Measurements from ENCODE around the gene SNTG2. TPM values are rescaled to one million over a fixed set of nuclear protein-coding genes. Genes with fewer than 3 reads are reported as not detected.

The SNTG2 gene
- polyA plus RNA-seq, 3 donors: not detected

DNA sequence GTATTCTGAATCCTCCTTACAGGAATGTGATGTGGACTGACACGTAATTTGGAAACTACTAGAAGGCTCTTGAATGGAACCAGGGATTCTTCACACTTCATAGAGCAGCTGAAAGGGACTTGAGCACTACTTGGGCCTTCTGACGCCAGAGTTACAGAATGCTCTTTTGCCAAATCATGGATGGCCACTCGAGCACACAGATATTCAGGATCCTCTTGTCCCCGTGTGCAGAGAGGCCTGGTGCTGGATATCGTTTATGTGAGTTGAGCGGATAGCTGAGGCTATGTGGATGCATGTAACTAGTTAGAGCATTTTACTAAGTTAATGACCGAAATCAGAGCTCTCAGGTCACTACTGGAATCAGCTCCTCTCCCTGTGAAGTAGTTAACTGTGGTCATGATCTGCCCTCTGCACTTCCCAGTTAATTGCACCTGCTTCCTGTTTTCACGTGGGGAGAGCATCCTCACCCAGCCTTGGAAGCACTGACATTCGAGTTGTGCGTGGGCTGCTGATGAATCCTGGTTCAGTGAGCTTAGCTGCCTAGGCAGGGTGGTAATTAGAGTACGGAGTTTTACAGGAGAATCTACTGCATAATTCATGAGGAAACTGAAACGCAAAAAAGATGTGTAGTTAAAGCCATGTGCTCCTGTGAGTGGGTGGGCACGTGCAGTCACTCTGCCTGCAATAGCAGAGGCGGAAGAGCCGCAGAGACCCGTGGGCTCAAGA is 457.5 kb downstream of the SNTG2 start:
- peaks cover 0 to 4% of the 10 kb centered on the region in 2 donors for H3K9me3 ChIP-seq (replicated peaks in 1 of 2; ENCODE audit: control insufficient read depth in 1 of 2, insufficient read depth in 1 of 2, low read length in 2 of 2)
- H3K27me3 Mint-ChIP-seq (ENCODE audit: low read depth in 3 of 3): peaks cover 7 to 10% (median 9%) of the 10 kb centered on the region in 3 donors
- H3K4me3 Mint-ChIP-seq: no peak overlapping the region
- TF ChIP-seq CTCF (IDR thresholded peaks at IDR 0.05): no peak
- no peak overlapping the region for H3K4me3 ChIP-seq (replicated peaks in 1 of 3; ENCODE audit: low read depth in 2 of 3, low read length in 3 of 3)
- intact Hi-C loops (cut with micrococcal nuclease): no loop called here
- no peak overlapping the region for H3K9ac ChIP-seq (ENCODE audit: insufficient read depth, low read length, poor library complexity, severe bottlenecking)
- 55% methylated on average over 9 of the region's 16 CpGs for WGBS (ENCODE audit: insufficient coverage)
- H2AFZ ChIP-seq (ENCODE audit: insufficient read depth, low read depth, low read length, poor library complexity, severe bottlenecking): no peak overlapping the region
- no peaks in the 10 kb centered on the region for H3K36me3 Mint-ChIP-seq
- no peak overlapping the region for H3K27ac ChIP-seq (ENCODE audit: low read depth in 1 of 2, low read length in 2 of 2)
- H3K36me3 ChIP-seq (replicated peaks in 1 of 2; ENCODE audit: control insufficient read depth in 1 of 2, insufficient read depth in 2 of 2, low read length in 2 of 2): no peaks in the 10 kb centered on the region
- no peak overlapping the region for H3K27ac Mint-ChIP-seq
- no peaks in the 10 kb centered on the region for H3K27me3 ChIP-seq (ENCODE audit: control insufficient read depth in 2 of 2, insufficient read depth in 2 of 2, low read length in 2 of 2)
- peaks cover 0 to 9% (median 3%) of the 10 kb centered on the region in 7 donors for H3K9me3 Mint-ChIP-seq
- no peak overlapping the region for H3K4me2 ChIP-seq (replicated peaks; ENCODE audit: extremely low read depth, low read length, poor library complexity, severe bottlenecking)
- no peaks in the 10 kb centered on the region for H3K4me1 Mint-ChIP-seq
- DNase-seq: no peak
- H3K79me2 ChIP-seq (ENCODE audit: insufficient read depth, low read length): no peaks in the 10 kb centered on the region
- H3K4me1 ChIP-seq (ENCODE audit: control insufficient read depth in 1 of 2, insufficient read depth in 2 of 2, low read length in 2 of 2): no peaks in the 10 kb centered on the region
- no peaks in the 10 kb centered on the region for H4K20me1 ChIP-seq (ENCODE audit: insufficient read depth, low read length)

- peak within 1 kb of the TSS in 1 of 7 donors; percentile 71 for H3K27ac Mint-ChIP-seq
- no peak for TF ChIP-seq CTCF (IDR thresholded peaks at IDR 0.05)
- no peak within 1 kb of the TSS for H3K4me2 ChIP-seq (replicated peaks; ENCODE audit: extremely low read depth, low read length, poor library complexity, severe bottlenecking)
- WGBS (ENCODE audit: insufficient coverage): 93% methylated on average over 13 of the region's 15 CpGs
- H3K79me2 ChIP-seq (ENCODE audit: insufficient read depth, low read length): no peaks in the 10 kb centered on the region
- no peaks in the 10 kb centered on the region for H4K20me1 ChIP-seq (ENCODE audit: insufficient read depth, low read length)
- H2AFZ ChIP-seq (ENCODE audit: insufficient read depth, low read depth, low read length, poor library complexity, severe bottlenecking): no peak within 1 kb of the TSS
- no peaks in the 10 kb centered on the region for H3K9me3 ChIP-seq (replicated peaks in 1 of 2; ENCODE audit: control insufficient read depth in 1 of 2, insufficient read depth in 1 of 2, low read length in 2 of 2)
- H3K27me3 ChIP-seq (ENCODE audit: control insufficient read depth in 2 of 2, insufficient read depth in 2 of 2, low read length in 2 of 2): no peaks in the 10 kb centered on the region
- H3K9me3 Mint-ChIP-seq: peaks cover 0 to 1% (median 0%) of the 10 kb centered on the region in 7 donors
- H3K27me3 Mint-ChIP-seq (ENCODE audit: low read depth in 3 of 3): peaks cover 2 to 10% (median 2%) of the 10 kb centered on the region in 3 donors
- H3K4me3 ChIP-seq (replicated peaks in 1 of 3; ENCODE audit: low read depth in 2 of 3, low read length in 3 of 3): no peak within 1 kb of the TSS
- H3K36me3 ChIP-seq (replicated peaks in 1 of 2; ENCODE audit: control insufficient read depth in 1 of 2, insufficient read depth in 2 of 2, low read length in 2 of 2): no peaks in the 10 kb centered on the region
- intact Hi-C loops (cut with micrococcal nuclease): no loop called here
- no peak within 1 kb of the TSS for H3K4me3 Mint-ChIP-seq
- H3K36me3 Mint-ChIP-seq: no peaks in the 10 kb centered on the region
- no peak for DNase-seq
- H3K4me1 ChIP-seq (ENCODE audit: control insufficient read depth in 1 of 2, insufficient read depth in 2 of 2, low read length in 2 of 2): no peaks in the 10 kb centered on the region
- no peaks in the 10 kb centered on the region for H3K4me1 Mint-ChIP-seq
- no peak within 1 kb of the TSS for H3K27ac ChIP-seq (ENCODE audit: low read depth in 1 of 2, low read length in 2 of 2)
- no peak within 1 kb of the TSS for H3K9ac ChIP-seq (ENCODE audit: insufficient read depth, low read length, poor library complexity, severe bottlenecking)
Observed at GRCh38 chr2:1413156-1413710, 462.6 kb downstream of the SNTG2 start, which contains the start of gene TPO. TSS of gene TPO (plus strand) at chr2:1413463. CDS start at chr2:1414409, 946 bp downstream.

All from CD14-positive monocyte (primary cell).